Measurements from ENCODE around the gene ST3GAL6. TPM values are rescaled to one million over a fixed set of nuclear protein-coding genes. Genes with fewer than 3 reads are reported as not detected.

Gene ST3GAL6
- total and polyA plus RNA-seq, 2 donors (not counting 3 experiments of a cell fraction or from before 2014, with no cell fraction given) = 13.2 to 35.9 TPM

DNA sequence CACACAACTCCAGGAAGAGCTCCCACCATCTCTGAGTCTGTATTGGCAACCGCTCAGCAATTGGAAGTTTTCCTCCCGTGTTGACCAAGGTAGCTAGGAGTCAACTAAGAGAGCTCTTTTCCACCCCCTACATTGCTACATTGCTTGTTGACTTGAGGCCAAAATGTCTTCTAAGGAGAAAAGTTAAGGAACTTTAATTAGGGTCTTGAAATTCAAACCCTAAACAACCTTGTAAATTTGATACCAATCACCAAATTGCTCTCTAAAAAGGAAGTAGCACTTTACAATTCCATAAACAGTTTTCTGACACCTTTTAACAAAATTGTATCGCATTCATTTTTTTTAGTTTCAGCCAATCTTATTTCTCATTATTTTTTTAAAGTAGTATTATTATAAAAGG, 35.5 kb upstream of the ST3GAL6 start:
- FAIRE-seq = no peak

More for the DNA sequence above, 35.5 kb upstream of the ST3GAL6 start:
- no TSS peak for BruUV-seq (replicated peaks)
- Histone ChIP-seq H3K9ac (replicated peaks; ENCODE audit: extremely low read depth, insufficient read depth, low read length) (no peak overlapping the region), H3K4me2 (ENCODE audit: insufficient read depth, low read length) (no peak overlapping the region), H2AFZ (ENCODE audit: low read depth, low read length) (no peak overlapping the region), H3K27me3 (ENCODE audit: control insufficient read depth in 2 of 2, insufficient read depth in 2 of 2, low read length in 2 of 2) (no peaks in the 10 kb centered on the region), H3K27ac (ENCODE audit: insufficient read depth, low read depth, low read length) (no peak overlapping the region), H3K4me1 (ENCODE audit: control insufficient read depth, extremely low read depth, insufficient read depth, low read length) (peaks cover 23% of the 10 kb centered on the region), H3K9me1 (replicated peaks; ENCODE audit: control insufficient read depth, extremely low read depth, insufficient read depth, low read length) (no peaks in the 10 kb centered on the region), H3K79me2 (ENCODE audit: control insufficient read depth, insufficient read depth, low read length) (peaks cover 5% of the 10 kb centered on the region), H3K9me3 (replicated peaks; ENCODE audit: control insufficient read depth, insufficient read depth, low read length) (no peaks in the 10 kb centered on the region), H3K4me3 (replicated peaks in 1 of 3; ENCODE audit: insufficient read depth in 1 of 3, low read depth in 1 of 3, low read length in 3 of 3) (no peak overlapping the region), H4K20me1 (replicated peaks; ENCODE audit: control insufficient read depth, extremely low read depth, insufficient read depth, low read length) (no peaks in the 10 kb centered on the region), H3K36me3 (ENCODE audit: control insufficient read depth in 2 of 2, extremely low read depth in 1 of 2, insufficient read depth in 2 of 2, low read length in 2 of 2) (no peaks in the 10 kb centered on the region)
- dilution Hi-C loops (cut with MboI; ENCODE audit: extremely low pct_ligation_motif_present, low sequenced_read_pairs) (no loop called here), intact Hi-C loops (cut with micrococcal nuclease) (no loop called here)
- ChIA-PET CTCF (interaction anchor here (0.6 to 1.7 kb wide), 6 partner anchors 11 to 125 kb away, joined by 3 to 7 read pairs (median 4); no protein-coding TSS in a partner anchor), POLR2A (no interaction called here)
- no peak for TF ChIP-seq GATA2 (IDR thresholded peaks at IDR 0.05; ENCODE audit: insufficient read depth, insufficient read length, low read depth, low read length)
- no peak for TF ChIP-seq MYC (IDR thresholded peaks at IDR 0.05; ENCODE audit: low read depth, low read length)
- no peak for TF ChIP-seq EZH2 (IDR thresholded peaks at IDR 0.05; ENCODE audit: borderline replicate concordance, low read depth, low read length, severe bottlenecking)
- no peak for TF ChIP-seq FOS (IDR thresholded peaks at IDR 0.05; ENCODE audit: borderline replicate concordance, insufficient read depth, low read length)
- no peak for TF ChIP-seq CTCF (IDR thresholded peaks at IDR 0.05; ENCODE audit: extremely low read depth in 1 of 2, insufficient read depth in 1 of 2, low read depth in 1 of 2, low read length in 2 of 2)
- TF ChIP-seq POLR2AphosphoS5 (IDR thresholded peaks at IDR 0.05; ENCODE audit: insufficient read depth, low read depth, low read length) = no peak
- no peak for TF ChIP-seq JUN (IDR thresholded peaks at IDR 0.05; ENCODE audit: borderline replicate concordance, insufficient read depth, insufficient read length, low read depth)
- TF ChIP-seq MAX (IDR thresholded peaks at IDR 0.05; ENCODE audit: insufficient read depth, insufficient read length) = no peak
- no peak for TF ChIP-seq POLR2A (IDR thresholded peaks at IDR 0.05; ENCODE audit: low read depth, low read length)
- no peak for DNase-seq (ENCODE audit: low read depth, low spot score)

Data from endothelial cell of umbilical vein (primary cell).